T-helper 22 cell (primary cell): ENCODE results near the gene VPREB3.
"Not testable (repeated sequence)": the region's sequence is repeated elsewhere in the genome, so short reads cannot be mapped to it uniquely, and the experiment has no call there.

Source experiments
- DNase-seq: peaks from one replicate; pipeline ENCODE4 v3.0.0-alpha.2; 2020; ENCODE audit warnings: low read depth

VPREB3 gene

DNA sequence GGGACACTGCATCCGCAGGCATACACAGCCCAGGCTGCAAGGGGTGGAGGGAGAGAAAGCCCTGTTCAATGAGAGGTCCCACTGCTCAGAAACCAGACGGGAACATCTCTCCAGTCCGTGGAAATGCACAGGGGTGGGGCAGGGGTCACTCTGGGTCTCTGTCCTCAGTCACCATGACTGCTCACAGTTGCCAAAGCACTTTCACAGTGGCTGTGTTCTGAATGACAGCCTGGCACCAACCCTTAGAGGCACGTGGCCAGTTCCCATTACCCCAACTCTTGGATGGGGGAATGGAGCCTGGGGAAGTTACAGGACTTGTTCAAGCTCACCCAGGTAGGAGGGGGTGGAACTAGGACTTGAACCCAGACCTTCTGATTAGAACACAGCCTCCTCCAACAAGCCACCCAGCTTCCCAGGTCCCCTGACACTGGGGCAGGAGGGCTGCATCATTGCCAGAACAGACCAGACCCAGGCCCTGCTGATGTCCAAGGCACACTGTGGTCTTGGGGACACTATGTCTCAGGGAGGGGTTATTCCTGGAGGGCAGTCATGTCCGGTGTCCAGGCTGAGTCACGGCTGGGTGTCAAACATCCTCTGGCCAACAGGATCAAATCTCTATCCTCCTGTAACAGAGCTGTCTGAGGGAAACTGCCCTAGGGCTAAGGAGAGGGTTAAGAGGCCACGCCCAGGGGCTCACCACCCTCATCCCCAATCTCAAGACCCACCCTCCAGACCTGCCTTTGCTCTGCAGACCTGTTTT lies 11.5 kb downstream of the VPREB3 start:
- no peak for DNase-seq

DNA sequence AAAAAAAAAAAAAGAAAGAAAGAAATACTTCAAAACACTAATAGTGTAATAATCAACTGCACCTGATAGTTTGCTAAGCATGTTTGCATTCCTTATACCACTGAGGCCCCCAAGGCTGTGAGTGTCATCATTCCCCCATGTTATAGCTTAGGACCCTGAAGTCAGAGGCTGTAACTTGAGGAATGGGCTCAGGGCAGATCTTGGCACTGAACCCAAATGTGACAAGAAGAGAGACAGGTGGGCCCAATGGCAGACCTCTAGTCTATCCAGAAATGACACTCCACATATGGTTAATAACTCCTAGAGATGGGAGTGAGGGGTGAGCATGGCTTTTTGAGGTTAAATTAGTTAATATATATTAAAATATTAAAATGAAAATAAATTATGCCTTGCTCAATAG lies 16.5 kb downstream of the VPREB3 start:
- no peak for DNase-seq

DNA sequence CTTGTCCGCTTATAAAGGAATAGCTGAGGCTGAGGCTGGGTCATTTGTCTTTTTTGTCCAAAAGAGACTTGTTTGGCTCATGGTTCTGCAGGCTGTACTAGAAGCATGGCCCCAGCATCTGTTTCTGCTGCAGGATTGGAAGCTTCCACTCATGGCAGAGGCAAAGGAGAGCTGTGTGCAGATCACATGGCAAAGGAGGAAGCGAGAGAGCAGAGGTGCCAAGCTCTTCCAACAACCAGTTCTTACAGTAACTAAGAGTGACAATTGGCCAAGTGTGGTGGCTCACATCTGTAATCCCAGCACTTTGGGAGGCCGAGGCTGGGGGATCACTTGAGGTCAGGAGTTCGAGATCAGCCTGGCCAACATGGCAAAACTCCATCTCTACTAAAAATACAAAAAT lies 26.1 kb downstream of the VPREB3 start:
- DNase-seq, result not testable (repeated sequence)

DNA sequence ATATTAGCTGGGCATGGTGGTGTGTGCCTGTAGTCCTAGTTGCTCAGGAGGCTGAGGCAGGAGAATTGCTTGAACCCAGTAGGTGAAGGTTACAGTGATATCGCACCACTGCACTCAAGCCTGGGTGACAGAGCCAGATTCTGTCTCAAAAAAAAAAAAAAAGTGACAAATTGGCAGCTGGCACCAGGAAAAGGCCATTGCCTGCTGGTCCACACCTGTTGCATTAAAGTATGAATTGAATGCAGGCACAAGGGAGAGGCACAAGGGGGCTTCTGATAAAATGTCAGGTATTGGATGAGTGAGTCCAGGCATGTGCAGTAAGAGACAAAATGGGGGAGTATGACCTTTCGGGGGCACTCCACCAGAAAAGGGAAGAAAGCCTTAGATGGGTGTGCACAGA lies 31.5 kb downstream of the VPREB3 start:
- DNase-seq, result no peak

DNA sequence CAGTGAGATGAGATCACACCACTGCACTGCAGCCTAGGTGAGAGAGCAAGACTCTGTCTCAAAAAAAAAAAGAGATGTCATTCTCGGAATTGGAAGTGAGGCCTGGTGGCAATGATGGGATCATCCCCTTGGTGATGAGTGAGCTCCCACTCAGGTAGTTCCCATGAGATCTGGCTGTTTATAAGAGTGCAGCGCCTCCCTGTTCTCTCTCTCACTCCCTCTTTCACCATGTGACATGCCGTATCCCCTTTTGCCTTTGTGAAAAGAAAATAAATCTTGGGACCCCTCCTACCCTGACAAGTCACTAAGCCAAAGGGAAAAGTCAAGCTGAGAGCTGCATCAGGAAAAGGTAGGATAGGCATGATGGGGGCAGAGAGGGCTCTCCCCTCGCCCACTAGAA lies 32.1 kb downstream of the VPREB3 start:
- no peak for DNase-seq

DNA sequence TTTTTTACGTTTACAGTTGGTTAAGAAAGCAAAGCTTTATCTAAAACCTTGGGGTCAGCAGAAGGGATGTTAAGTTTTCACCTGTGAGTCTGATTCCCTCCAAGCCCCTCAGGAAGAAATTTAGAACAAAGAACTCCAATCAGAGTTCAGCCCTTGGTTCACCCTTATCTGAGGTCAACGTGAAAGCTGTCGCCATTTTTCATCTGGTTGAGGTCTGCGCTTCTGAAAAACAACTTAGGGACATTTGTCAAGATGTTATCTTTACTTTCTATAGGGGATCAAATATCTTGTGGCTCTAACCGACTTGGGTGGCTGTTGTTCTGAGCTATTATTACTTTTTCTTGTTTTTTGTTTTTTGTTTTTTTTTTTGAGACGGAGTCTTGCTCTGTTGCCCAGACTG lies 33.4 kb downstream of the VPREB3 start:
- DNase-seq, result no peak

DNA sequence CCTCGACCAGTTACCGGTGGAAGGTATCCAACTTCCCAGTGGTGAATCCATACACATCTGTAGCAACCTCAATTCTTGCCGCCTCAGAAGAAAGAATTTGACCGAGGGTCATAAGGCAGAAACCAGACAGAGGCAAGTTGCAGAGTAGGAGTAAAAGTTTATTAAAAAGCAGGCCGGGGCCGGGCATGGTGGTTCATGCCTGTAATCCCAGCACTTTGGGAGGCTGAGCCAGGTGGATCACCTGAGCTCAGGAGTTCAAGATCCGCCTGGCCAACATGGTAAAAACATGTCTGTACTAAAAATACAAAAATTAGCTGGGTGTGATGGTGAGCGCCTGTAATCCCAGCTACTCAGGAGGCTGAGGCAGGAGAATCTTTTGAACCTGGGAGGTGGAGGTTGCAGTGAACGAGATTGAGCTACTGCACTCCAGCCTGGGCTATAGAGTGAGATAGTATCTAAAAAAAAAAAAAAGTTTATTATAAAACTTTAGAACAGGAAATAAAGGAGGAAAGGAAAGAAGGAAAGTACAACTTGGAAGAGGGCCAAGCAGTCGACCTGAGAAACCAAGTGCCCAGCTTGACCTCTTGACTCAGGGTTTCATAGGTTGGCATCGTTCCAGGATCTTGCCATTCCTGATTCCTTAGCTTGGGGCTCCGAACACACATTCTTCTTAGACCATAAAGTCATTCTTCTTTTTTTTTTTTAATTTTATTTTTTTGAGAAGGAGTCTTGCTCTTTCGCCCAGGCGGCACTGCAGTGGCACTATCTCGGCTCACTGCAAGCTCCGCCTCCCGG lies 35.7 kb downstream of the VPREB3 start:
- DNase-seq, result no peak

DNA sequence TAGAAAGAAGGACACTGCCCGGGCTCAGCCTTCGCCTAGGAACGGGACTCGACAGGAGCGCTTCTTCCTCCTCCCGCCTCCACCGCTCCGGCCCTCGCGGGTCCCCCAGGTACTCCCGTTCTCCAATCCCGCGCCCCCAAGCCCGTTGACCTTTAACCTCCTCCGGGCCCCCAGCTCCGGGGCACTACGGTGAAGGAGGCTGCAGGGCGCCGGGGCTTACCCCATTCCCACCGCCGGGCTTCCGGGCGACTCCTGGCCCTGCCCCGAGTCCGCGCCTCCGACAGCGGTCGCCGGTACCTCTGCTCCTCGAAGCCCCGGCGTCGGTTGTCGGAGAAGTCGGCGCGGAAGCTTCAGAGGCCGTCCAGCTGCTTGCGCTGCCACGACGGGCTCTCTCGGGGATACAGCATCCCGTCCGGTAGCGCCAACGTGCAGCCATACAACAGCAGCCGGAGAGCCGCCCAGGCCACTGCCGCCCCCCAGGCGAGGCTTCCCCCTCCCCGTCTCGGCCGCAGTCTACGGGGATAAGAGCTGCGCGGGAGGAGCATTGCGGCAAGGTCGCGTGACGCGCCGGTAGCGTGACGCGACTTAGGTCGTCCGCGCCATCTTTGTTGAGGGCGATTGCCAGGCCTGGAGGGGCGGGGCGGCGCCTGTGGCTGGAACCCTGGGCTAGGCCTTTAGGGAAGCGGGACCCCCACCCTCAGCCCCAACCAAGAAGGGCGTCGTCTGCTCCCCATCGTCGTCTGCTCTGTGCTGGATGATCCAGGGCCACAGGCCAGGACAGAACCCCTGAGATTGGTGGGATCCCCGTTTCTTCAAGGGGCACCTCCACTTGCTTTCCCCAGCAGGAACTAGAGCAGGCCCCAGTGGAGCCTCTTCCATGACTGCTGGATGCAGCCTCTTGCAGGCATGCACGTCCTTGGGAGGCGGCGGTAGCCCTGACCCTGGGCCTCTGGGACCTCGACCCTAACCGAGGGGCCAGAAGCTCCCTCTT lies 37.1 kb downstream of the VPREB3 start:
- peak; percentile 71 for DNase-seq

DNA sequence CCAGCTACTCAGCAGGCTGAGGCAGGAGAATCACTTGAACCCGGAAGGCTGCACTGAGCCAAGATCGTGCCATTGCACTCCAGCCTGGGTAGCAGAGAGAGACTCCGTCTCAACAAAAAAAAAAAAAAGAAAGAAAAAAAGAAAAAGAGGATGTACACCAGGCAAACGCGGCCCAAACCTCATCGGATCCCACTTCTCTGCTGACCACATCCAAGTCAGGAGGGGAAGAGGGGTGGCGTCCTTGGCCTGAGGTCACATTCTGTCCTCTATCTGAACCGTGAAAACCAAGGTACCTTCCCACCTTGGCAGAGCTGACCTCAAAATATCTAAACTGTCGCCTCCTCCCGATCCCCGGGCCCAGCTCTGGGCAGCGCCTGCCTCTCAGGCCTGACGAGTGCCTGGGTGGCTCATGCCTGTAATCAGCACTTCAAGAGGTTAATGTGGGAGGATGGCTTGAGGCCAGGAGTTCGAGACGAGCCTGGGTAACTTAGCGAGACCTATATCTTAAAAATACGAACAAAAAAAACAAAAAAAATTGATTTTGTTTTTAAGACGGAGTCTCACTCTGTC lies 38.3 kb downstream of the VPREB3 start:
- DNase-seq, result no peak

DNA sequence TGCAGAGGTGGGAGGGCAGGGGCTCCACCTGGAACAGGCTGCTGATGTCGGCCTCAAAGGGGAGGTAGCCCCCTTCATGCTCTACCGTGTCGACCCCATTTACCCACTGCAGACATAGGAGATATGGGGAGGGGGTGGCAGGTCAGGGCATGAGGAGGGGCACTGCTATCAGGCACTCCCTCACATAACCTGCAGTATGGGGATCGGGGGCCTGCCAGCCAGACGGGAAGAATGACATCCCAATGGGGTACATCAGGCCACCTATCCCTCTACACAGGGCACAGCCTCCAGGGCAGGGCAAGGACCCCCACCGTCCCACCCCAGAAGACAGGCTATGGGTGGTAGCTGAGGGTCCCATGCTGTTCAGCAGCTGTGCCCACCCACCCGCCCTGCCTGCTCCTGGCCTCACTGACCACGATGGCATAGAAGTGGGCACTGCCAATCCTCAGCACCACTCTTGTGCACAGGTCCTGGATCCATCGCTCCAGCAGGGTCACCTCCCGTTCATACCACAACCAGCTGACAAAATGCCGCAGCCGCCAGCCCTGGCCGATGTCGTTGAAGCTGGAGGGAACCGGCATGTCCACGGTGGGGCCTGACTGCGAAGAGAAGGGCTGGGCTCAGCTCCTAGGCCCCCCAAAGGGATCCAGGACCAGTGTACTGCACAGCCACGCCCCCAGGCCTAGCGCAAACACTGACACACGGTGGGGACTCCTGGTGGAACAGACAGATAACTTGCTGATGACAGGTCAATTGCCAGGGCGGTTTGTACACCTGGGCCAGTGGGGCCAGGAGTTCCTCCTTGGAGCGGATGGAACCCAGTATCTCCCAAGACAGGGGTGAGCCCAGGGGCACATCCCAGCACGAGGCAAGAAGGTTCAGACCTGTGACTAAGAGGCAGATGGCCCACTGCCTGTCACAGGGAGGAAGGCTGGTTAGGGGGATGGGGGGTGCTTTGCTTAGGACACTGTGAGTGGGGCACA lies 39.3 kb downstream of the VPREB3 start:
- DNase-seq, result no peak

DNA sequence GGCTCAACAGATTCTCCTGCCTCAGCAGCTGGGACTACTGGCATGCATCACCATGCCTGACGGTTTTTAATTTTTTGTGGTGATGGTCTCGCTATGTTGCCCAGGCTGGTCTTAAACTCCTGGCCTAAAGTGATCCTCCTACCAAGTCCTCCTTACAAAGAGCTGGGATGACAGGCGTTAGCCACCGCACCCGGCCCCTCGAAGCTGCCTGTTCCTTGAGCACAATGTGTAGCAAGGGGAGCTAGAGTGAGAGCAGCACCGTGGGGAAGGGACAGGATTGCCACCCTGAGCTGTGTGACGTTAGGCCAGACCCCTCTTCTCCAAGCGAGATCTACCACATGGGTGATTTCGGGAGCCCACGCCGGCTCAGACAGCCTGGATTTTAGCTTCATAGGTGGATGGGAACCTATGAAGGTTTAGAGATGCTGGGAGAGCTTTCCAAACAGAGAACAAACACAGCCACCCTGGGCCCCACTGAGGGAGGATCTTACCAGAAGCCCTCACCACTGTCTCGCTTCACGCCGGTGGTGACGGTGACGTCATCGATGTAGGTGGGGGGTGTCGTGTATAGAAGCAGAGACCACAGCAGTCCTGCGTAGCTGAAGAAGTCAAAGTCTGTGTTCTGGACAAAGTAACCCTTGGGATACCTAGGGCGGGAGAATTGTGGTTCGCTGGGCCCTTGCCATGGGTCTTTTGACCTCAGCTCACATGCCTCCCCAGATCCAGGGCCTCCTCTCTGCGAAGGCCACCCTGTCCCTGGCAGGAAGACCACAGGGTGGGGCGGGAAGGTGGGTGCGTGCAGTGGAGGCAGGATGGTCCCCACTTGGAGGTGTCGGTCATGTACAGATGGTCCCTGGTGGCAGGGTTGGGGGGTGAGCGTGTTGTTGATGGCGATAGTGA lies 40.3 kb downstream of the VPREB3 start:
- DNase-seq, result no peak

DNA sequence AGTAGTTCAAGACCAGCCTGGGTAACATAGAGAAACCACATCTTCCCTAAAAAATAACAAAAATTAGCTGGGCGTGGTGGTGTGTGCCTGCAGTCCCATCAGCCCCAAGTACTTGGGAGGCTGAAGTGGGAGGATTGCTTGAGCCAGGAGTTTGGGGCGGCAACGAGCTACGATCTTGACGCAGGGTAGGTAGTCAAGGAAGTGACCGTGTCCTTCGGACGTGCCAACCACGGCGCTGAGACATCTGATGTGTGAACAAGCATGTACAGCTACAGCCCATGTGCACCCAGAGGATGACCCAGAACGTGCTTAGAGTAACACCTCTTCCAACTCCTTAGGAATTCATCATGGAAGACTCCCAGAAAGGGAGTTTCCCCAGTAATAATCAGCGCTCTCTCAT lies 42.0 kb downstream of the VPREB3 start:
- DNase-seq, result no peak

DNA sequence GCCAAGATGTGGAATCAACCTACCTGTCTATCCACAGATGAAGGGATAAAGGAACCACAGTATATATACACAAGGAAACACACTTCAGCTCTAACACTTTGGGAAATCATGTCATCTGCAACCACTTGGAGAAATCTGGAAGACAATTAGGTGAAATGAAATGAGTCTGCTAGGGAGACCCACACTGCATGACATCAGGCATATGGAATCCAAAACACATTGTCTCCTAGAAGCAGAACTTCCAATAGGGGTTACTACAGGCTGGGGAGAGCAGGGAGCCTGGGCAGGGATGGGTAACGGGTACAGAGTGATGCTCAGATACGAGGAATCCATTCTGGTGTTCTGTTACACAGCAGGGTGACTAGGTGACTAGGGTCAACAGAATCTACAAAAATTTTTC lies 45.1 kb downstream of the VPREB3 start:
- DNase-seq, result no peak

DNA sequence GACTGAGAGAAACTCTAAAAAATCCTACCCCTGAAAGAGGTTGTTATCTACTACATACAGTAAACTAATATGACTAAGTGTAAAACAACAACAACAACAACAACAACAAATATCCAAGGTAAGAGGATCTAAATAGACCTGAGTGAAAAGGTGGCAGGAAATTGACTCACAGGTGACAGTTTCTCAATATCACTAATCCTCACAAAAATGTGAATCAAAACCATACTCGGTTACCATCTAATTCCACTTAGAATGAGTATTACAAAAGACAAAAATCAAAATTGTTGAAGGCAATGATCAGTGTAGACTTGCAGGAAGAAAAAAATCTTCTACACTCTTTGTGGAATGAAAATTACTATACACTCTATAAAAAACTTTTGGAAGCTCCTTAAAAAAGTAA lies 46.0 kb downstream of the VPREB3 start:
- DNase-seq, result no peak

DNA sequence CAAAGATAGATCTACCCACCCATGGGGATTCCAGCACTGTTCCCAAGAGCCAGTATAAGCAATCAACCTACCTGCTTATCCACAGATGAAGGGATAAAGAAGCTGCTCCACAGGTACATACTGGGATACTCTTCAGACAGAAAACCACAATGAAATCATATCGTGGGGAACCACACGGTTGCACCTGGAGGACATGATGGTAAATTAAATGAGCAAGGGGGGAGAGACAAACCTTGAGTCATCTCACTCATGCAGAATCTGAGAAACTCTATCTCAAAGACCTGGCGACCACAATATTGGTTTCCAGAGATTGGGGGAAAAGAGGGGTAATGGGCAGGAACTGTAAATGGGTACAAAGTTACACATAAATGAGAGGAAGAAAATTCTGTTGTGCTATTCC lies 48.9 kb downstream of the VPREB3 start:
- DNase-seq, result no peak

DNA sequence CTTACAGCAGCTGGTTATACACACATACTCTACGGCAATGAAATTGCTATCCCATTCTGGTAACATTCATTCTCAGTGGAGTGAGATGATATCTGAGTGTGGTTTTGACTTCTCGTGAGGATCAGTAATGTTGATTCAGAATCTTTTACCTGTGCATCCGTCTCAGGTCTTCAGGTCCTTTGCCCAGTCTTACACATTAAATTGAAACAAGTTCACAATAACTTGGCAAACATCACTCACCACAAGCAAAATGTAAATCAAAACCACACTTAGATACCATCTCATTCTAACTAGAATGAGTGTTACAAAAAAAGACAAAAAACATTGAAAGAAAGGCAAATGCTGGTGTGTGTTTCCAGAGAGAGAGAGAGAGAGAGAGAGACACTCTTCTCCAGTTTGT lies 49.4 kb downstream of the VPREB3 start:
- DNase-seq, result no peak

DNA sequence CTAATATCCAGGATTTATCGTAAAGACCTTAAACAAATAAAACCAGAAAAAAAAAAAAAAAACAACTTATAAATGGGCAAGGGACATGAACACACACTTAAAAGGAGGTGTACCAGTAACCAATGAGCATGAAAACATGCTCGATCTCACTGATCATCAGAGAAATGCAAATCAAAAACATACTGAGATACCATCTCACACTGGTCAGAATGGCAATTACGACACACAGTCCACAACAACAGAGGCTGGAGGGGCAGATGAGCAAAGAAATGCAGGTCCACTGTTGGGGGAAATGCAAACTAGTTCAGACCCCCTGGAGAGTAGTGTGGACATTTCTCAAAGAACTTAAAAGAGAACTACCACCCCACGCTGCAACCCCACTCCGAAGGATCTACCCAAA lies 50.2 kb downstream of the VPREB3 start:
- DNase-seq, result no peak
